ENCODE measurements around the gene RAB10.

DNA sequence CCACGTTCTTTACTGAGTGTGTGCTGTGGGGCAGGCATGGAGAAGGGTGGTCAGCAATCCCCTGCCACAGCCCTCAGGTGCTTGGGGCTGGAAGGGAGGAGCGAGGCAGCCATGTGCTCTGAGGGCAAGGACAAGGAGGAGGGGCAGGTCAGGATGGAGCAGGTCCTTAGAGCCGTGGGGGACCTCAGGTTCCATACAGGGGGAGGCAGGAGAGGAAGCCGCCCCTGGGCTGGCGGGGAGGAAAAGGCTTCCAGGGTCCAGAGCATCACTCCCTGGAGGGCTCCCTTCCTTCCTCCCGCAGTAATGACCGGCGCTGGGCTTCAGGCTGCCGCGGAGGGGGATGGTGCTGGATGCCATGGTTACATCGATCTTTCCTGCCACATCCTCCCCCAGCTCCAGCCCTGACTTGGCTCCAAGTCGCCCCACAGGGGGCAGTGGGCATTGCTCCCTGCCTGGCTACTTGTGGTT lies 145.6 kb downstream of the RAB10 start:
- TF ChIP-seq CTCF (IDR thresholded peaks at IDR 0.05; ENCODE audit: low read depth, low read length) (no peak), EZH2phosphoT487 (IDR thresholded peaks at IDR 0.05; ENCODE audit: low read depth) (no peak)
